HepG2 (cell line): ENCODE measurements around the gene STRBP. TPM values are rescaled to one million over a fixed set of nuclear protein-coding genes. Genes with fewer than 3 reads are reported as not detected.
A peak's percentile ranks its signal among the peaks of the same experiment; 100 is the strongest.

Source experiments
- CENPT ChIP-seq: sonication (generic); formaldehyde crosslinking; IDR thresholded peaks from 2 replicates; pipeline ENCODE4 v1.8.0; 2022; ENCODE audit warnings: low read depth, mild to moderate bottlenecking, moderate library complexity, missing genetic modification reagents
- FOXO1 ChIP-seq: sonication (generic); formaldehyde crosslinking; IDR thresholded peaks from 2 replicates; pipeline ENCODE4 v1.4.0; 2020; ENCODE audit warnings: missing genetic modification reagents
- GABPA ChIP-seq, 2 experiments: IDR thresholded peaks; 2 replicates each; pipeline ENCODE4 v1.6.1; 2011 to 2016; ENCODE audit warnings: low read depth in 2 of 2, low read length in 1 of 2, missing biosample characterization in 1 of 2, missing genetic modification characterization in 1 of 2
- KAT2B ChIP-seq: fragments of 150-350 bp; IDR thresholded peaks from 2 replicates; pipeline ENCODE4 v1.6.1; 2014; ENCODE audit warnings: low read depth, low read length, borderline replicate concordance
- MAF1 ChIP-seq: sonication (generic); formaldehyde crosslinking; IDR thresholded peaks from 2 replicates; pipeline ENCODE4 v1.5.0; 2020; ENCODE audit warnings: missing genetic modification reagents, borderline replicate concordance
- PRPF4 ChIP-seq: fragments of 200-400 bp; formaldehyde crosslinking; IDR thresholded peaks from 2 replicates; pipeline ENCODE4 v1.6.1; 2016; ENCODE audit warnings: low read length, low read depth; ENCODE audit not compliant: poor library complexity, severe bottlenecking
- RXRB ChIP-seq: IDR thresholded peaks from 2 replicates; pipeline ENCODE4 v1.6.1; 2016; ENCODE audit warnings: borderline replicate concordance, missing genetic modification reagents, missing compliant biosample characterization
- SOX5 ChIP-seq: IDR thresholded peaks from 2 replicates; pipeline ENCODE4 v1.6.1; 2016; ENCODE audit warnings: borderline replicate concordance
- SP1 ChIP-seq, 2 experiments: fragments of 450-650 bp in 1 of 2; sonication (generic) in 1 of 2; formaldehyde crosslinking in 1 of 2; IDR thresholded peaks; 2 replicates each; pipeline versions ENCODE4 v1.4.0 to v1.6.1; 2016 to 2020; ENCODE audit warnings: missing genetic modification reagents in 1 of 2
- ZBTB40 ChIP-seq, 2 experiments: fragments of 450-650 bp in 1 of 2; sonication (generic) in 1 of 2; formaldehyde crosslinking in 1 of 2; IDR thresholded peaks; 2 replicates each; pipeline versions ENCODE4 v1.6.1 to v1.8.0; 2016 to 2022; ENCODE audit warnings: antibody characterized with exemption in 1 of 2, mild to moderate bottlenecking in 1 of 2, missing genetic modification reagents in 1 of 2
- ZNF121 ChIP-seq: sonication (generic); formaldehyde crosslinking; IDR thresholded peaks from 2 replicates; pipeline ENCODE4 v1.5.0; 2020; ENCODE audit warnings: mild to moderate bottlenecking, missing genetic modification reagents
- ZNF292 ChIP-seq: sonication (generic); formaldehyde crosslinking; IDR thresholded peaks from 2 replicates; pipeline ENCODE4 v1.8.1; 2022; ENCODE audit warnings: mild to moderate bottlenecking, low read depth, missing genetic modification reagents, borderline replicate concordance
- ZNF296 ChIP-seq: sonication (generic); formaldehyde crosslinking; conservative IDR thresholded peaks from 2 replicates; pipeline ENCODE4 v1.5.0; 2020; ENCODE audit warnings: mild to moderate bottlenecking, missing genetic modification reagents
- ZNF605 ChIP-seq: sonication (generic); formaldehyde crosslinking; IDR thresholded peaks from 2 replicates; pipeline ENCODE4 v1.8.0; 2022; ENCODE audit warnings: mild to moderate bottlenecking, missing genetic modification reagents
- ZNF674 ChIP-seq: sonication (generic); formaldehyde crosslinking; IDR thresholded peaks from 2 replicates; pipeline ENCODE4 v1.5.0; 2020; ENCODE audit warnings: low read depth, mild to moderate bottlenecking, missing genetic modification reagents
- polyA plus RNA-seq, 8 experiments: library from polyadenylated mRNA; depleted of rRNA in 3 of 8; stranded (reverse) in 7 of 8; unstranded in 1 of 8; fragments of >200 nt; fragmentation: Illumina TruSeq in 4 of 8; extraction: Trizol in 4 of 8; gene quantifications; 2 replicates each; pipeline versions ENCODE4 v1.2.1 to v1.2.3, GENCODE V29; 2011 to 2016; ENCODE audit warnings: low read depth in 4 of 8, missing spikeins in 1 of 8, mixed read lengths in 1 of 8; ENCODE audit not compliant: insufficient read depth in 1 of 8
- total RNA-seq, 5 experiments: library from RNA; depleted of rRNA; stranded (reverse); fragments of >200 nt; fragmentation: Illumina TruSeq; extraction: Trizol; gene quantifications; 2 replicates each; pipeline ENCODE4 v1.2.3, GENCODE V29; 2016; ENCODE audit warnings: low read depth in 1 of 5
- TF ChIP-seq, protein P1 (sequence below): sonication (generic); formaldehyde crosslinking; IDR thresholded peaks from 2 replicates; pipeline ENCODE4 v1.4.0; 2020; ENCODE audit warnings: missing genetic modification reagents, borderline replicate concordance

The STRBP gene
- total and polyA plus RNA-seq, 2 of the 13 experiments (the other 11 are each of a cell fraction or from before 2014, with no cell fraction given): 14.5 to 38.5 TPM

- TF ChIP-seq RXRB (CRISPR knock-in tag): peak; percentile 41; the same call in 1 of the 2 replicates
- no peak for TF ChIP-seq CENPT (CRISPR knock-in tag)
- no peak for TF ChIP-seq ZNF121 (CRISPR knock-in tag)
- TF ChIP-seq ZNF292 (CRISPR knock-in tag): peak; percentile 62; the same call in 1 of the 2 replicates
- TF ChIP-seq ZNF674 (CRISPR knock-in tag): no peak
- TF ChIP-seq PRPF4: no peak
- TF ChIP-seq GABPA (IDR thresholded peaks at IDR 0.05; ENCODE audit: low read depth, low read length): no peak
- no peak for TF ChIP-seq GABPA (CRISPR knock-in tag; IDR thresholded peaks at IDR 0.05; ENCODE audit: low read depth)
- no peak for TF ChIP-seq SP1 (IDR thresholded peaks at IDR 0.05)
- TF ChIP-seq SP1 (CRISPR knock-in tag; IDR thresholded peaks at IDR 0.05): no peak
- TF ChIP-seq FOXO1: peak; percentile 16; the same call in 1 of the 2 replicates
- TF ChIP-seq ZNF605 (CRISPR knock-in tag): no peak
- no peak for TF ChIP-seq ZBTB40 (IDR thresholded peaks at IDR 0.05)
- no peak for TF ChIP-seq ZBTB40 (CRISPR knock-in tag; IDR thresholded peaks at IDR 0.05)
- TF ChIP-seq SOX5 (CRISPR knock-in tag): peak; percentile 81
- no peak for TF ChIP-seq ZNF296
- no peak for TF ChIP-seq KAT2B
- TF ChIP-seq MAF1 (CRISPR knock-in tag): no peak
- TF ChIP-seq, protein P1, sequence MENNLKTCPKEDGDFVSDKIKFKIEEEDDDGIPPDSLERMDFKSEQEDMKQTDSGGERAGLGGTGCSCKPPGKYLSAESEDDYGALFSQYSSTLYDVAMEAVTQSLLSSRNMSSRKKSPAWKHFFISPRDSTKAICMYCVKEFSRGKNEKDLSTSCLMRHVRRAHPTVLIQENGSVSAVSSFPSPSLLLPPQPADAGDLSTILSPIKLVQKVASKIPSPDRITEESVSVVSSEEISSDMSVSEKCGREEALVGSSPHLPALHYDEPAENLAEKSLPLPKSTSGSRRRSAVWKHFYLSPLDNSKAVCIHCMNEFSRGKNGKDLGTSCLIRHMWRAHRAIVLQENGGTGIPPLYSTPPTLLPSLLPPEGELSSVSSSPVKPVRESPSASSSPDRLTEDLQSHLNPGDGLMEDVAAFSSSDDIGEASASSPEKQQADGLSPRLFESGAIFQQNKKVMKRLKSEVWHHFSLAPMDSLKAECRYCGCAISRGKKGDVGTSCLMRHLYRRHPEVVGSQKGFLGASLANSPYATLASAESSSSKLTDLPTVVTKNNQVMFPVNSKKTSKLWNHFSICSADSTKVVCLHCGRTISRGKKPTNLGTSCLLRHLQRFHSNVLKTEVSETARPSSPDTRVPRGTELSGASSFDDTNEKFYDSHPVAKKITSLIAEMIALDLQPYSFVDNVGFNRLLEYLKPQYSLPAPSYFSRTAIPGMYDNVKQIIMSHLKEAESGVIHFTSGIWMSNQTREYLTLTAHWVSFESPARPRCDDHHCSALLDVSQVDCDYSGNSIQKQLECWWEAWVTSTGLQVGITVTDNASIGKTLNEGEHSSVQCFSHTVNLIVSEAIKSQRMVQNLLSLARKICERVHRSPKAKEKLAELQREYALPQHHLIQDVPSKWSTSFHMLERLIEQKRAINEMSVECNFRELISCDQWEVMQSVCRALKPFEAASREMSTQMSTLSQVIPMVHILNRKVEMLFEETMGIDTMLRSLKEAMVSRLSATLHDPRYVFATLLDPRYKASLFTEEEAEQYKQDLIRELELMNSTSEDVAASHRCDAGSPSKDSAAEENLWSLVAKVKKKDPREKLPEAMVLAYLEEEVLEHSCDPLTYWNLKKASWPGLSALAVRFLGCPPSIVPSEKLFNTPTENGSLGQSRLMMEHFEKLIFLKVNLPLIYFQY (CRISPR knock-in tag): peak; percentile 67; the same call in 1 of the 2 replicates
Measured at GRCh38 chr9:123109540-123110279, 158.7 kb downstream of the STRBP start (continued).
